ENCODE results near the gene POC1B.

POC1B gene

GRCh38 chr12:89497005-89497404, 28.8 kb downstream of the POC1B start:
- no peak for DNase-seq (ENCODE audit: low read depth in 2 of 2)

GRCh38 chr12:89494411-89495231, 31.2 kb downstream of the POC1B start:
- DNase-seq (ENCODE audit: low read depth in 2 of 2), result no peak

- DNase-seq (ENCODE audit: low read depth in 2 of 2), result no peak
These were observed 32.1 kb downstream of the POC1B start for GRCh38 chr12:89493670-89494302.

- DNase-seq (ENCODE audit: low read depth in 2 of 2), result no peak
These were observed 33.0 kb downstream of the POC1B start for GRCh38 chr12:89492883-89493282.

GRCh38 chr12:89490922-89491321, 34.9 kb downstream of the POC1B start:
- no peak for DNase-seq (ENCODE audit: low read depth in 2 of 2)

GRCh38 chr12:89486264-89486663, 39.6 kb downstream of the POC1B start:
- DNase-seq (ENCODE audit: low read depth in 2 of 2), result no peak

GRCh38 chr12:89484470-89484869, 41.4 kb downstream of the POC1B start:
- no peak for DNase-seq (ENCODE audit: low read depth in 2 of 2)

- DNase-seq (ENCODE audit: low read depth in 2 of 2), result no peak
These were observed 44.5 kb downstream of the POC1B start for GRCh38 chr12:89481213-89481914.

GRCh38 chr12:89479982-89480381, 45.9 kb downstream of the POC1B start:
- DNase-seq (ENCODE audit: low read depth in 2 of 2), result no peak

- no peak for DNase-seq (ENCODE audit: low read depth in 2 of 2)
These were observed 48.1 kb downstream of the POC1B start for GRCh38 chr12:89477633-89478279.

GRCh38 chr12:89476904-89477595, 48.8 kb downstream of the POC1B start:
- DNase-seq (ENCODE audit: low read depth in 2 of 2), result no peak

GRCh38 chr12:89476232-89476631, 49.6 kb downstream of the POC1B start:
- no peak for DNase-seq (ENCODE audit: low read depth in 2 of 2)

GRCh38 chr12:89475203-89475990, 50.5 kb downstream of the POC1B start:
- DNase-seq (ENCODE audit: low read depth in 2 of 2), result no peak

GRCh38 chr12:89474615-89475014, 51.2 kb downstream of the POC1B start:
- DNase-seq (ENCODE audit: low read depth in 2 of 2), result no peak

- DNase-seq (ENCODE audit: low read depth in 2 of 2), result no peak
These were observed 53.3 kb downstream of the POC1B start for GRCh38 chr12:89472508-89472907.

GRCh38 chr12:89470741-89471509, 54.9 kb downstream of the POC1B start:
- no peak for DNase-seq (ENCODE audit: low read depth in 2 of 2)

- DNase-seq (ENCODE audit: low read depth in 2 of 2), result no peak
These were observed 56.5 kb downstream of the POC1B start for GRCh38 chr12:89469361-89469760.

- no peak for DNase-seq (ENCODE audit: low read depth in 2 of 2)
These were observed 57.1 kb downstream of the POC1B start for GRCh38 chr12:89468648-89469326.

- no peak for DNase-seq (ENCODE audit: low read depth in 2 of 2)
These were observed 57.8 kb downstream of the POC1B start for GRCh38 chr12:89468017-89468416.

Measured in stimulated activated CD8-positive, alpha-beta memory T cell treated with anti-CD3 and anti-CD28 coated beads, Interleukin-2, amount 100 ng/mL, for 1 hour (primary cell).